Measurements from ENCODE around the gene EPB41L5. TPM values are rescaled to one million over a fixed set of nuclear protein-coding genes. Genes with fewer than 3 reads are reported as not detected.

Gene EPB41L5
- total RNA-seq, 4 donors from 2014 or later, result 13.7 to 49.7 (median 21.1) TPM

DNA sequence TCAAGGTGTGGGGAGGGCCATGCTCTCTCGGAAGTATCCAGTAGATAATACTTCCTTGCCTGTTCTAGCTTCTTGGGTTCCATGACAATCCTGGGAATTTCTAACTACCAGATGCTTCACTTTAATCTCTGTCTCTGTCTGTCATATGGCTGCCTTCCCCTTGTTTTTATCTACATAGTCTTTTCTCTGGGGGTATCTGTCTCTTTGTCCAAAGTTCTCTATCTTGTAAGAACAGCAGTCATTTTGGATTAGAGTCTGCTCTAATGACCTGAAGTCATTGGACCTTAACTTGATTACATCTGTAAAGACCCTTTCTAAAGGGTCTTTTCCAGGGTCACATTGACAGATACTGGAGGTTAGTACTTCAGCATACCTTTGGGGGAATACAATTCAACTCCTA is 11.4 kb upstream of the EPB41L5 start:
- Histone ChIP-seq H3K27ac (no peak overlapping the region), H3K27me3 (no peaks in the 10 kb centered on the region), H3K4me1 (no peaks in the 10 kb centered on the region), H3K36me3 (no peaks in the 10 kb centered on the region), H3K4me3 (no peak overlapping the region), H3K9me3 (no peaks in the 10 kb centered on the region)
- TF ChIP-seq EP300 (IDR thresholded peaks at IDR 0.05) (no peak), POLR2AphosphoS5 (IDR thresholded peaks at IDR 0.05) (no peak), POLR2A (IDR thresholded peaks at IDR 0.05) (no peak)
- TF ChIP-seq, protein P1, sequence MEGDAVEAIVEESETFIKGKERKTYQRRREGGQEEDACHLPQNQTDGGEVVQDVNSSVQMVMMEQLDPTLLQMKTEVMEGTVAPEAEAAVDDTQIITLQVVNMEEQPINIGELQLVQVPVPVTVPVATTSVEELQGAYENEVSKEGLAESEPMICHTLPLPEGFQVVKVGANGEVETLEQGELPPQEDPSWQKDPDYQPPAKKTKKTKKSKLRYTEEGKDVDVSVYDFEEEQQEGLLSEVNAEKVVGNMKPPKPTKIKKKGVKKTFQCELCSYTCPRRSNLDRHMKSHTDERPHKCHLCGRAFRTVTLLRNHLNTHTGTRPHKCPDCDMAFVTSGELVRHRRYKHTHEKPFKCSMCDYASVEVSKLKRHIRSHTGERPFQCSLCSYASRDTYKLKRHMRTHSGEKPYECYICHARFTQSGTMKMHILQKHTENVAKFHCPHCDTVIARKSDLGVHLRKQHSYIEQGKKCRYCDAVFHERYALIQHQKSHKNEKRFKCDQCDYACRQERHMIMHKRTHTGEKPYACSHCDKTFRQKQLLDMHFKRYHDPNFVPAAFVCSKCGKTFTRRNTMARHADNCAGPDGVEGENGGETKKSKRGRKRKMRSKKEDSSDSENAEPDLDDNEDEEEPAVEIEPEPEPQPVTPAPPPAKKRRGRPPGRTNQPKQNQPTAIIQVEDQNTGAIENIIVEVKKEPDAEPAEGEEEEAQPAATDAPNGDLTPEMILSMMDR (IDR thresholded peaks at IDR 0.05), result no peak
- ATAC-seq, result no peak
- 67 to 86% methylated on average over 1 of the region's 1 CpG for WGBS, 2 donors (ENCODE audit: low coverage in 1 of 2)

DNA sequence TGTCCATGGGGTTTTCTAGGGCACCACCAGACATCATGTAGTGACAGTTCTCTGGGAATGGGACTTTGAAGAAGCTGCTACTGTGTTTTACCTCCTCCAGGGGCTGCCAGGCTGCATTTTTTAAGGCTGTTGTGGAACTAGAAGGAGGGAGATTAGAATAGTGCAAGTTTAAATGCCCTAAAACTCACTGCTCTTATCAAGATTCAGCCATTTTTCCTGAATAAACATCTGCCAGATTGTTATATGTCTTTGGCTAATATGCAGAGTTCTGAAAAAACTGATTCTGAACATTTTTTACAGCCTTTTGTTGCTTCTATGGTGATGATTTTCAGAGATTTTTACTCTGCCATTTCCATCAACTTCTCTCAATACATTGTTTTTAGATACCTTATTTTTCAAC is 8.6 kb upstream of the EPB41L5 start:
- TF ChIP-seq, protein P1 (IDR thresholded peaks at IDR 0.05), result no peak
- TF ChIP-seq POLR2A (IDR thresholded peaks at IDR 0.05) (no peak), POLR2AphosphoS5 (IDR thresholded peaks at IDR 0.05) (no peak), EP300 (IDR thresholded peaks at IDR 0.05) (no peak)
- no peak for ATAC-seq

DNA sequence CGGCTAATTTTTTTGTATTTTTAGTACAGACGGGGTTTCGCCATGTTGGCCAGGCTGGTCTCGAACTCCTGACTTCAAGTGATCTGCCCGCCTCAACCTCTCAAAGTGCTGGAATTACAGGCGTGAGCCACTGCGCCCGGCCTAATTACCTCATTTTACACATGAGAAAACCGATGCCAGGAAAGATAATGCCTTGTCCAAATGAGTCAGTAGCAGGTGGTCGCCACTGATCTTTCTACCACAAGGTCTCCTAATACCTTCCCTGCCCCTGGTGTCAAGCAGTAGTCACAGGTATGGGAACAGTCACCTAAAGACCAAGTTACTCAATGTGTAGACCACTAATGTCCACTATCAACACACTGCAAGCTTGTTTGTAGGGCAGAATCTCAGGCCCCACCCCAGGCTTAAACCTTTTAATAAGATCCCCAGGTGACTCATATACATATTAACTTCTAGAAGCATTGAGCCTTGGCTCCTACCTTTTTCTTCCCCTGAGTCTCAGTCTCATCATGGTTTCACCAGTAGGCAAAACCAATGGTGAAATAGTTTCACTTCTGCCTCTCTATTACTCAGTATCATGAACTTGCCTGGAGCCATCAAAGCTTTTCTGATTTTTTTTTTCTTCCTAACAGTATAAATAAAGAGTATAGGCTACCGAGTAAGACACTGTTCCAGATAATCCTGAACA is 6.9 kb upstream of the EPB41L5 start:
- Histone ChIP-seq H3K4me3 (no peak overlapping the region), H3K27me3 (no peaks in the 10 kb centered on the region), H3K9me3 (no peaks in the 10 kb centered on the region), H3K4me1 (no peaks in the 10 kb centered on the region), H3K36me3 (no peaks in the 10 kb centered on the region), H3K27ac (no peak overlapping the region)
- TF ChIP-seq, protein P1 (IDR thresholded peaks at IDR 0.05), result no peak
- TF ChIP-seq POLR2AphosphoS5 (IDR thresholded peaks at IDR 0.05) (no peak), POLR2A (IDR thresholded peaks at IDR 0.05) (no peak), EP300 (IDR thresholded peaks at IDR 0.05) (no peak)
- WGBS, 2 donors (ENCODE audit: low coverage in 1 of 2), result 77 to 94% methylated on average over 2 to 4 of the region's 11 CpGs
- ATAC-seq, result no peak

More for the DNA sequence above, 8.6 kb upstream of the EPB41L5 start:
- H3K36me3 ChIP-seq, result no peaks in the 10 kb centered on the region
- H3K4me1 ChIP-seq, result no peaks in the 10 kb centered on the region
- H3K9me3 ChIP-seq, result no peaks in the 10 kb centered on the region
- no peak overlapping the region for H3K4me3 ChIP-seq
- H3K27me3 ChIP-seq, result no peaks in the 10 kb centered on the region
- H3K27ac ChIP-seq, result no peak overlapping the region

DNA sequence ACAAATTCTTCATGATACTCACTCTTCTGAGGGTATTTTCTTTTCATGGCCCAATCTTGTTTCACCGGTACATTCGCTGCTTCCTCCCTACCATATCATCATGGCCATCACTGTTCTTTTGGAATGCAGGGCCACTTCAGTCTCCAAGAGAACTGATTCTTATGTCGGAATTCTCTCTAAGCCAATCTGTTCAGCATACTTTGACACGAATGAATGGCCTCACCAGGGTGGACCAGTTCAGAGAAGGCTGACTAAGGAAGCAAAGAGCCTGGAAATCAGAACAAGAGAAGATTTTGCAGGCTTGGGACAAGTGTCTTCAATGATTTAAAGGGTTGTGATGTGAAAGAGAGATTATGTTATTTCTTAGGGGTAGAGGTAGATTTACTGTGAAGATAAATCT is 5.0 kb upstream of the EPB41L5 start:
- H3K9me3 ChIP-seq, result no peaks in the 10 kb centered on the region
- H3K27ac ChIP-seq, result no peak overlapping the region
- no peak for ATAC-seq
- TF ChIP-seq EP300 (IDR thresholded peaks at IDR 0.05) (no peak), POLR2AphosphoS5 (IDR thresholded peaks at IDR 0.05) (no peak)
- no peak overlapping the region for H3K4me3 ChIP-seq
- 93 to 95% methylated on average over 4 of the region's 4 CpGs for WGBS, 2 donors (ENCODE audit: low coverage in 1 of 2)
- H3K27me3 ChIP-seq, result no peaks in the 10 kb centered on the region
- H3K36me3 ChIP-seq, result no peaks in the 10 kb centered on the region
- peaks cover 0 to 10% (median 4%) of the 10 kb centered on the region in 3 donors for H3K4me1 ChIP-seq

DNA sequence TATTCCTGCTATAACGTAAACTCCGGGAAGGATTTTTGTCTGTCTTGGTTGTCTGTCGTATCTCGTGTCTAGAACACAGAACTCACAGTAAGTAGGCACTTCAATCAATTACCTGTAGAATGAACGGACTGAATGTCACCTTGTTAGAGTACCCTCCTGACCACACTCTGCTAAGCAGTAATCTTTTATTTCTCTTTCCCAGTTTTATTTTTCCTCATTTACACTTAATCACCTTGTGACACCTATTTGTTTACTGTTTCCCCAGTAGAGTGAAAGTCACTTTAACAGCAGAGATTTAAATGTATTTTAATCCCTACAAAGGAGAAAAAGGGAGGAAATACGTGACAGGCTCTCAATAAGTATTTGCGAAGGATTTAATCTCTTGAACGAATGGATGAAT is 514 bp upstream of the EPB41L5 start:
- Histone ChIP-seq H3K4me1 (peaks cover 0 to 30% (median 4%) of the 10 kb centered on the region in 3 donors), H3K36me3 (no peaks in the 10 kb centered on the region), H3K27me3 (no peaks in the 10 kb centered on the region), H3K4me3 (peak overlapping the region; percentile 65 to 96), H3K9me3 (no peaks in the 10 kb centered on the region), H3K27ac (peak overlapping the region in 3 of 4 donors; percentile 77 to 96 (median 94))
- 8 to 17% methylated on average over 6 to 8 of the region's 8 CpGs for WGBS, 2 donors (ENCODE audit: low coverage in 1 of 2)
- no peak for ATAC-seq
- TF ChIP-seq EP300 (IDR thresholded peaks at IDR 0.05) (no peak), POLR2A (IDR thresholded peaks at IDR 0.05) (no peak), POLR2AphosphoS5 (IDR thresholded peaks at IDR 0.05) (no peak)
- TF ChIP-seq, protein P1 (IDR thresholded peaks at IDR 0.05), result no peak
